ENCODE data around the gene HMX1. TPM values are rescaled to one million over a fixed set of nuclear protein-coding genes. Genes with fewer than 3 reads are reported as not detected.

Gene HMX1
- polyA plus RNA-seq, 1 donor (not counting 4 experiments of a cell fraction or from before 2014, with no cell fraction given), result not detected

GRCh38 chr4:8862334-8862733 is 9.3 kb downstream of the HMX1 start:
- Histone ChIP-seq H3K36me3 (ENCODE audit: control insufficient read depth in 2 of 2, extremely low read depth in 1 of 2, insufficient read depth in 2 of 2, low read length in 2 of 2) (no peaks in the 10 kb centered on the region), H3K27me3 (ENCODE audit: control insufficient read depth, extremely low read depth, insufficient read depth, low read length) (peaks cover 98% of the 10 kb centered on the region), H3K27ac (ENCODE audit: control insufficient read depth, insufficient read depth, low read length) (no peak overlapping the region), H2AFZ (ENCODE audit: control insufficient read depth, low read length) (no peak overlapping the region), H3K4me2 (ENCODE audit: control insufficient read depth, extremely low read depth, insufficient read depth, low read depth, low read length) (no peak overlapping the region), H3K9ac (ENCODE audit: control insufficient read depth, extremely low read depth, insufficient read depth, low read length) (no peak overlapping the region), H3K4me1 (ENCODE audit: control insufficient read depth, extremely low read depth, insufficient read depth, low read length) (no peaks in the 10 kb centered on the region), H3K9me1 (ENCODE audit: control insufficient read depth, extremely low read depth, insufficient read depth, low read length) (no peaks in the 10 kb centered on the region), H3K4me3 (ENCODE audit: control insufficient read depth in 2 of 3, extremely low read depth in 1 of 3, insufficient read depth in 2 of 3, low read depth in 1 of 3, low read length in 3 of 3) (no peak overlapping the region), H3K79me2 (ENCODE audit: control insufficient read depth, insufficient read depth, low read length) (no peaks in the 10 kb centered on the region), H4K20me1 (ENCODE audit: control insufficient read depth, extremely low read depth, insufficient read depth, low read length) (no peaks in the 10 kb centered on the region), H3K9me3 (ENCODE audit: control insufficient read depth, low read depth, low read length) (no peaks in the 10 kb centered on the region)
- dilution Hi-C loops (cut with MboI; ENCODE audit: extremely low pct_ligation_motif_present, low sequenced_read_pairs), result no loop called here
- DNase-seq (ENCODE audit: low read depth, low spot score) (no peak), FAIRE-seq (no peak)
- TF ChIP-seq EZH2 (IDR thresholded peaks at IDR 0.05; ENCODE audit: low read length) (no peak), CTCF (optimal IDR thresholded peaks at IDR 0.05 in 1 of 3, IDR thresholded peaks at IDR 0.05 in 1 of 3, conservative IDR thresholded peaks at IDR 0.05 in 1 of 3; ENCODE audit: extremely low read depth in 1 of 3, insufficient read depth in 2 of 3, low read length in 3 of 3) (no peak)

DNA sequence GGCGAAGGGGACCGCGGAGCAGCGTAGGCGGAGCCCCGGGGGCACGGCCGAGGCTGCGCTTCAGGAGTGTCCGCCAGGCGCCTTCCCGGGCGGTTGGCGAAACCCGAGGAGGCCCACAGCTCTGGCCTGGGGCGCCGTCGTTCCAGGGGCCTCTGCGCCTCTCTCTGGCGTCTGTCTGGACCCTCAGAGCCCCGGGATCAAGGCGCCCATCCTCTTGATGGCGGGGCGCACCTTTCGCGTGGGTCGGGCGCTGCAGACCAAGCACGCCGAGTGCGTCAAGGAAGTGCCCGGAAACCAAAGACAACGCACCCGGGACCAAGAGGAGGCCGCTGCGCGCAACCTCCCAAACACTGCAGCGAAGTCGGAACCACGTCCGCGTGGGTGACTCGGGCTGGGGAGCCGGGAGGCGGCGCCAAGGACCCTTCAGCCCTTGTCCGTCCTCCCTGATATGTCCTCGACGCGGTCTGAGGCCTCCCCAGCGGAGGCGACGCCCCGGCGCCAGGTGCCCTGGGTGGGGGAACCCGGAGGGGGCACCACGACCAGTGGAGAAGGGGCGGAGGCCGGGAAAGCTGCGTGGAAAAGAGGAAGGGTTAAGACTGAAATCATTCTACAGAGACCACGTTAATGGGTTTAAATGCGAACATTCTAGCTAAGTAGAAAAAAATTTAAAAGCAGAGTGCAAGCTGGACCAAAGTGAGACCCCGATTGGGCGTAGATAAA is 9.9 kb downstream of the HMX1 start:
- dilution Hi-C loops (cut with MboI; ENCODE audit: extremely low pct_ligation_motif_present, low sequenced_read_pairs), result no loop called here
- H3K27me3 ChIP-seq (ENCODE audit: control insufficient read depth, extremely low read depth, insufficient read depth, low read length), result peaks cover 98% of the 10 kb centered on the region
- no peaks in the 10 kb centered on the region for H4K20me1 ChIP-seq (ENCODE audit: control insufficient read depth, extremely low read depth, insufficient read depth, low read length)
- no peaks in the 10 kb centered on the region for H3K9me1 ChIP-seq (ENCODE audit: control insufficient read depth, extremely low read depth, insufficient read depth, low read length)
- FAIRE-seq (no peak), DNase-seq (ENCODE audit: low read depth, low spot score) (no peak)
- no peak overlapping the region for H3K4me3 ChIP-seq (ENCODE audit: control insufficient read depth in 2 of 3, extremely low read depth in 1 of 3, insufficient read depth in 2 of 3, low read depth in 1 of 3, low read length in 3 of 3)
- no peak overlapping the region for H2AFZ ChIP-seq (ENCODE audit: control insufficient read depth, low read length)
- no peaks in the 10 kb centered on the region for H3K4me1 ChIP-seq (ENCODE audit: control insufficient read depth, extremely low read depth, insufficient read depth, low read length)
- H3K9me3 ChIP-seq (ENCODE audit: control insufficient read depth, low read depth, low read length), result no peaks in the 10 kb centered on the region
- H3K79me2 ChIP-seq (ENCODE audit: control insufficient read depth, insufficient read depth, low read length), result no peaks in the 10 kb centered on the region
- H3K9ac ChIP-seq (ENCODE audit: control insufficient read depth, extremely low read depth, insufficient read depth, low read length), result no peak overlapping the region
- no peaks in the 10 kb centered on the region for H3K36me3 ChIP-seq (ENCODE audit: control insufficient read depth in 2 of 2, extremely low read depth in 1 of 2, insufficient read depth in 2 of 2, low read length in 2 of 2)
- no peak overlapping the region for H3K27ac ChIP-seq (ENCODE audit: control insufficient read depth, insufficient read depth, low read length)
- TF ChIP-seq EZH2 (IDR thresholded peaks at IDR 0.05; ENCODE audit: low read length), result peak; percentile 34
- TF ChIP-seq CTCF (optimal IDR thresholded peaks at IDR 0.05 in 1 of 3, IDR thresholded peaks at IDR 0.05 in 1 of 3, conservative IDR thresholded peaks at IDR 0.05 in 1 of 3; ENCODE audit: extremely low read depth in 1 of 3, insufficient read depth in 2 of 3, low read length in 3 of 3), result no peak
- no peak overlapping the region for H3K4me2 ChIP-seq (ENCODE audit: control insufficient read depth, extremely low read depth, insufficient read depth, low read depth, low read length)

All from keratinocyte (primary cell).